Measurements from ENCODE around the gene PIGL.
"Not testable (repeated sequence)": the region's sequence is repeated elsewhere in the genome, so short reads cannot be mapped to it uniquely, and the experiment has no call there.

The PIGL gene

GRCh38 chr17:16217002-16217635 is at the start of gene PIGL:
Gene PIGL (plus strand): TSS chr17:16217210. CDS start chr17:16217227, 17 bp downstream.
- peak; percentile 87 for FAIRE-seq
- DNase-seq (ENCODE audit: extremely low spot score, insufficient read length, low read depth): peak; percentile 70

- FAIRE-seq (no peak), DNase-seq (ENCODE audit: extremely low spot score, insufficient read length, low read depth) (no peak)
Observed at GRCh38 chr17:16171613-16172012, 45.4 kb upstream of the PIGL start.

GRCh38 chr17:16178836-16179235 is 38.2 kb upstream of the PIGL start:
- FAIRE-seq (no peak), DNase-seq (ENCODE audit: extremely low spot score, insufficient read length, low read depth) (no peak)

- DNase-seq (ENCODE audit: extremely low spot score, insufficient read length, low read depth): no peak
- no peak for FAIRE-seq
Observed at GRCh38 chr17:16181581-16181980, 35.4 kb upstream of the PIGL start.

GRCh38 chr17:16187642-16188041 is 29.4 kb upstream of the PIGL start:
- no peak for FAIRE-seq
- DNase-seq (ENCODE audit: extremely low spot score, insufficient read length, low read depth): no peak

- no peak for DNase-seq (ENCODE audit: extremely low spot score, insufficient read length, low read depth)
- FAIRE-seq: no peak
Observed at GRCh38 chr17:16189791-16190348, 27.1 kb upstream of the PIGL start.

GRCh38 chr17:16190703-16191360 is 26.2 kb upstream of the PIGL start:
- DNase-seq (ENCODE audit: extremely low spot score, insufficient read length, low read depth): no peak
- FAIRE-seq: no peak

- DNase-seq (ENCODE audit: extremely low spot score, insufficient read length, low read depth) (no peak), FAIRE-seq (no peak)
Observed at GRCh38 chr17:16191604-16192003, 25.4 kb upstream of the PIGL start.

- DNase-seq (ENCODE audit: extremely low spot score, insufficient read length, low read depth); FAIRE-seq: not testable (repeated sequence)
Observed at GRCh38 chr17:16194307-16194835, 22.6 kb upstream of the PIGL start.

- DNase-seq (ENCODE audit: extremely low spot score, insufficient read length, low read depth) (no peak), FAIRE-seq (no peak)
Observed at GRCh38 chr17:16197276-16197675, 19.7 kb upstream of the PIGL start.

GRCh38 chr17:16199093-16199492 is 17.9 kb upstream of the PIGL start:
- DNase-seq (ENCODE audit: extremely low spot score, insufficient read length, low read depth) (no peak), FAIRE-seq (no peak)

- FAIRE-seq: not testable (repeated sequence)
Observed at GRCh38 chr17:16201693-16202131, 15.3 kb upstream of the PIGL start.

GRCh38 chr17:16202554-16203500 is 14.2 kb upstream of the PIGL start:
- not testable (repeated sequence) for DNase-seq (ENCODE audit: extremely low spot score, insufficient read length, low read depth)
- FAIRE-seq: peak; percentile 35

More at GRCh38 chr17:16201693-16202131, 15.3 kb upstream of the PIGL start:
- DNase-seq (ENCODE audit: extremely low spot score, insufficient read length, low read depth): not testable (repeated sequence)

- not testable (repeated sequence) for DNase-seq (ENCODE audit: extremely low spot score, insufficient read length, low read depth); FAIRE-seq
Observed at GRCh38 chr17:16204763-16205162, 12.2 kb upstream of the PIGL start.

- DNase-seq (ENCODE audit: extremely low spot score, insufficient read length, low read depth) (no peak), FAIRE-seq (no peak)
Observed at GRCh38 chr17:16211590-16211989, 5.4 kb upstream of the PIGL start.

- FAIRE-seq (no peak), DNase-seq (ENCODE audit: extremely low spot score, insufficient read length, low read depth) (no peak)
Observed at GRCh38 chr17:16212793-16213192, 4.2 kb upstream of the PIGL start.

- FAIRE-seq: peak; percentile 41
- DNase-seq (ENCODE audit: extremely low spot score, insufficient read length, low read depth): peak; percentile 4
Observed at GRCh38 chr17:16214190-16215001, 2.6 kb upstream of the PIGL start.

- FAIRE-seq (no peak), DNase-seq (ENCODE audit: extremely low spot score, insufficient read length, low read depth) (no peak)
Observed at GRCh38 chr17:16215002-16215272, 2.1 kb upstream of the PIGL start.

GRCh38 chr17:16215273-16215964 is 1.6 kb upstream of the PIGL start, which contains the start of gene NCOR1:
Gene NCOR1 (minus strand): TSS chr17:16215534. CDS start chr17:16194569, 20,965 bp downstream.
- FAIRE-seq: peak; percentile 79
- peak; percentile 67 for DNase-seq (ENCODE audit: extremely low spot score, insufficient read length, low read depth)
